GM19397 (cell line): ENCODE data around the gene SNX25.
"Not testable (repeated sequence)": the region's sequence is repeated elsewhere in the genome, so short reads cannot be mapped to it uniquely, and the experiment has no call there.

Experiments used
- ATAC-seq: cut with Tn5 transposase; IDR thresholded peaks from one replicate; pipeline ENCODE4 v1.9.1; 2021; ENCODE audit warnings: mild to moderate bottlenecking, moderate library complexity; ENCODE audit not compliant: unreplicated experiment

SNX25 gene

GRCh38 chr4:185209031-185209851 lies at the start of gene SNX25:
SNX25 (plus strand) TSS chr4:185209598; CDS start chr4:185209827, 229 bp downstream.
- ATAC-seq: peak; percentile 80

DNA sequence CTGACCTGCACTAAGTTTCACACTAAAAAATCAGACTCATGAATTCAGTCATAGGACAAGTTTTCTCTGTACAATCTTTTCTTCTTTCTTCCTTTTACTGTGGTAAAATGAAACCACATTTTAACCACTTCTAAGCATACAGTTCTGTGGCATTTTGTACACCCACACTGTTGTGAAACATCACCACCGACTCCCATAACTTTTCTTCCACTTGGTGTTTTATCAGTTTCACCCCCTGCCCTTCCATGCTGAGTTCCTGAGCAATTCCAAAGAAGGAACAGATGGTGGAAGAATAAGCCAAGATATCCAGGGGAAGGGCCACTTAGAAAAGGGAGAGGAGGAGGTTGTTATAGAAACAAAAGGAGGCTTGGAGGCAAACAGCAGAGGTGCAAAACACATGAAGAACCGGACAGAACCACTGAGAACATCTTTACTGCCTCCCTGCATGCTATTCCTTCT lies 43.8 kb upstream of the SNX25 start:
- ATAC-seq: peak; percentile 82

DNA sequence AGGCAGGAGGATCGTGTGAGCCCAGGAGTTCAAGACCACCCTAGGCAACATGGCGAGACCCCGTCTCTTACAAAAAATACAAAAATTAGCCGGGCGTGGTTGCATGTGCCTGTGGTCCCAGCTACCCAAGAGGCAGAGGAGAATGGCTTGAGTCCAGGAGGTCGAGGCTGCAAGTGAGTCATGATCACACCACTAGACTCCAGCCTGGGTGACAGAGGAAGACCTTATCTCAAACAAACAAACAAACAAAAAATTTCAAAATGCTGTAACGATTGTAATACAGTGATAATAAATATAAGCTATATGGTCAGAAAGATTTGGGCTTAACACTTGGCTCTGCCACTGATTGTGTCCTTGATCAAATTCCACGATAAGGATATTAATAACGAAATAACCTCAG lies 42.2 kb upstream of the SNX25 start:
- ATAC-seq: no peak

GRCh38 chr4:185171373-185172071 lies 37.9 kb upstream of the SNX25 start:
- ATAC-seq: peak; percentile 71

- no peak for ATAC-seq
These were observed 29.9 kb upstream of the SNX25 start for GRCh38 chr4:185179488-185179887.

DNA sequence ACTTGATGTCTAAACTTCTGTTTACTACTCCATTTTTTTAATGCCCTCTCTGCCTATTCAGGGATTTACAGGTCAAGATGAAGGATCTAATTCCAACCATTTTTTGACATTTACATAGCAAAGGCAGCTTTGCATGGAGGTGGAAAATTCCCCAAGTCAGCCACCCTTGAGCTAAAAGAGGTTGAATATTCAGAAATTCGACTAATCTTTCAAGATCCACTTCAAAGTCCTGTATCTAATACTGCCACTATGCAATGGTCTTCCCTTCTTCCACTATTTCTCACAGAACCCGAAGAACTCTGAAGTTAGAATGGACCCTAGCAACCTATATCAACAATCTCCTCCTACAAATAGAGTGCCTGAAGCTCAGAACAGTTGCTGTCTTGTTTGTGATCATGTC lies 27.2 kb upstream of the SNX25 start:
- no peak for ATAC-seq

GRCh38 chr4:185183622-185184281 lies 25.6 kb upstream of the SNX25 start:
- no peak for ATAC-seq

DNA sequence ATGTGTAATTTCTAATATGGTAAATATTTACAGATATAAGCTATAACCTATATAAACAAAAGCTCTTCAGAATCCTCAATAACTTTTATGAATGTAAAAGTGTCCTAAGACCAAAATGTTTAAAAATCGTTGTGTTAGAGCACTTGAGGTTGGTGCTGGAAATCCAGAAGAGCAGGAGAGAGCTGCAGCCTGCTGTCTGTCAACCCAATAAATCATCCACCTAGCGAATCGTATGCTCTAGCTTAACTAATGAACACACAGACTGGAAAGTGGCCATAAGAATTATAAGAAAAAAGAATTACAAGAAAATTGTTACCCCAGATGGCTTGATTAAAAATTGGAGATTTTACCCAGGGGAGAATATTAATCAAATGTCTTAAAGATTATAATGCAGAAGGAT lies 22.6 kb upstream of the SNX25 start:
- ATAC-seq: no peak

GRCh38 chr4:185189606-185190305 lies 19.6 kb upstream of the SNX25 start:
- ATAC-seq: no peak

DNA sequence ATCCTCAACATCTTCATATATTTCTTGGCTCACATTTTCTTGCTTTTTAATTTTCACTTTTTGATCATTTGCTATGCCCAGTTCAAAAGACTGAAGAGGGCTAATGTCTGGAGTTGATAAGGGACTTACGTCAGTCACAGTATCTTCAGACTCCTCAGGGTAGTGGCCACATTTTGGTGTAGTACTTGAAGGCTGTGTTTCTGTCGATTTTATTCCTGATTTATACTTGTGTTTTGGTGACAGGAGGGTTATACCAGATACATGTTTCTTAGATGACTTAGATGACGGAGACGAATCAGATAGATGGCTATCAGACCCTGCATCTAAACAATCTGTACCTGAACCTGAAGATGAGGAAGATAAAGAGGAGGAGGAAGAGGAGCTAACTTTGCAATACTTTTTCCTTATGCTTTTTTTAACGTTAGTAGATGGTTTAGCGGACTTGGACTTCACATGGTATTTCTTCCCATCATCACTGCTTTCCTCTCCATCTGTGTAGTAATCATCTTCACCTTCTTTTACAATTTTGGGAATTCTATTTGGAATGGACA lies 19.0 kb upstream of the SNX25 start:
- no peak for ATAC-seq

- peak; percentile 61 for ATAC-seq
These were observed 17.3 kb upstream of the SNX25 start for GRCh38 chr4:185192059-185192458.

DNA sequence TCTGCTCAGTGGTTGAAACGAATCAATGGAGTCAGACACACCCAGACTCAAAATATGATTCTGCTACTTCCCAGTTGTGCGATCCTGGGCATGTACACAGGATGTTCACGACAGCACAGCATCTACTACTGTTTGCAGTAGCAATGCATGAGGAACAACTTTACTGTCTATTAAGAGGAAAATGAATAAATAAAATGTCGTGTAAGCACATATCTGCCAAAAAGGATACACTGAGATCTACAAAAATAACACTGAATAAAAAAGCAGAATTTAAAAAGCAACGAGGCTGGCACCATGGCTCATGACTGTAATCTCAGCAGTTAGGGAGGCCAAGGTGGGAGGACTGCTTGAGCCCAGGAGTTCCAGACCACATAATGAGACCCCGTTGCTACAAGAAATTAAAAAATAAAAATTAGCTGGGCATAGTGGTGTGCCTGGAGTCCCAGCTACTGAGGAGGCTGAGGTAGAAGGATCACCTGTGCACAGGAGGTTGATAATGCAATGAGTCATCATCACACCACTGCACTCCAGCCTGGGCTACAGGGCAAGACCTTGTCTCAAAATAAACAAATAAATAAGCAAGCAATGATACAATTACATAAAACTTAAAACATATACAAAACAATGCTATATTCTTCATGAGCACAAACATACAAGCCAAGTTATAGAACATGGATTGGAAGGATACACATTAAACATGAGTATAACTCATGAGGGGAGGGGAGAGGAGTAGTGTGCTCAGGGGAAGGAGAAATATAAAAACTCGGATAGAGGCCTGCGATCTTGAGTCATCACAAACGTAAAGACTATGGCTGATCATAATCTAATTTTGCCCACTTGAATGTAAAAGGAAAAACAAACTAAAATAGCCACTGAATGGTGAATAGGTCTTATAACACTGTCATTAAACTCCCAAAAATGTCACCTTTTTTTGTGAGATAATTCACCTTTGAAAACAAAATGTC lies 14.2 kb upstream of the SNX25 start:
- ATAC-seq: no peak

- no peak for ATAC-seq
These were observed 13.0 kb upstream of the SNX25 start for GRCh38 chr4:185196437-185196836.

GRCh38 chr4:185198189-185198588 lies 11.2 kb upstream of the SNX25 start:
- not testable (repeated sequence) for ATAC-seq

GRCh38 chr4:185201977-185202962 lies 7.1 kb upstream of the SNX25 start:
- ATAC-seq: no peak

GRCh38 chr4:185202984-185203485 lies 6.4 kb upstream of the SNX25 start:
- ATAC-seq: no peak

GRCh38 chr4:185203486-185204237 lies 5.7 kb upstream of the SNX25 start, which contains the start of gene CFAP97:
CFAP97 (minus strand) TSS chr4:185204000; CDS start chr4:185191196, 12,804 bp downstream.
- ATAC-seq: peak; percentile 88
